ENCODE results near the gene UHRF2. TPM values are rescaled to one million over a fixed set of nuclear protein-coding genes. Genes with fewer than 3 reads are reported as not detected.

The UHRF2 gene
- total RNA-seq, 2 donors from 2014 or later = 56.9 to 76.0 TPM

DNA sequence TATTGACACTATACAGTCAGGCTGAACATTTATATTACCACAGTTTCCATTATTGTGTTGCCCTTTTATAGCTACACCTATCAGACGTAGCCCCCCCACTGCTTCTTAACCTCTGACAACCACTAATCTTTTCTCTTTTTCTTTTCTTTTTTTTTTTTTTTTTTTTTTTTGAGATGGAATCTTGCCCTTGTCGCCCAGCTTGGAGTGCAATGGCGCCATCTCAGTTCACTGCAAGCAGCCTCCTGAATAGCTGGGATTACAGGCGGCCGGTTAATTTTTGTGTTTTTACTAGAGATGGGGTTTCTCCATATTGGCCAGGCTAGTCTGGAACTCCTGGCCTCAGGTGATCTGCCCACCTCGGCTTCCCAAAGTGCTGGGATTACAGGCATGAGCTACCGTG lies 75.4 kb downstream of the UHRF2 start:
- ATAC-seq (ENCODE audit: insufficient number of reproducible peaks, low FRiP score, low read depth) (no peak), DNase-seq (ENCODE audit: low spot score) (no peak)
- no peaks in the 10 kb centered on the region for H3K27me3 ChIP-seq (replicated peaks; ENCODE audit: insufficient read depth)
- H3K4me3 ChIP-seq = no peak overlapping the region
- H3K27ac ChIP-seq = no peak overlapping the region
- H3K4me1 ChIP-seq (ENCODE audit: control insufficient read depth in 1 of 2, low read depth in 2 of 2) = no peaks in the 10 kb centered on the region
- peaks cover 5% of the 10 kb centered on the region for H3K36me3 ChIP-seq
- TF ChIP-seq CTCF (IDR thresholded peaks at IDR 0.05) = no peak
- no peaks in the 10 kb centered on the region for H3K9me3 ChIP-seq

DNA sequence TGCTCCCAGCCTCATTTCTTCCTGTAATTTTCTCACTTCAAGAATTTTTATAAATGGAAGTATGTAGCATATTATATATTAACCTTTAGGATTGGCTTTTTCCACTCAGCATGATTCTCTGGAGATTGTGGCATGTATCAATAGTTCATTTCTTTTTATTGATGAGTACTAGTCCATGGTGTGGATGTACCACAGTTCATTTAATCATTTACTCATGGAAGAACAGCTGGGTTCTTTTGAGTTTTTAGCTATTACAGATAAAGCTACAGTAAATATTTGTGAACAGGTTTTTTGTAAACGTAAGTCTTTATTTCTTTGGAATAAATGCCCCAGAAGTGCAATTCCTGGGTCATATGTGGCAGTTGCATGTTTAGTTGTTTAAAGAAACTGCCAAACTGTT lies 76.1 kb downstream of the UHRF2 start:
- H3K4me1 ChIP-seq (ENCODE audit: control insufficient read depth in 1 of 2, low read depth in 2 of 2) = no peaks in the 10 kb centered on the region
- H3K9me3 ChIP-seq = no peaks in the 10 kb centered on the region
- no peak for TF ChIP-seq CTCF (IDR thresholded peaks at IDR 0.05)
- no peak overlapping the region for H3K27ac ChIP-seq
- H3K4me3 ChIP-seq = no peak overlapping the region
- no peak for DNase-seq (ENCODE audit: low spot score)
- peaks cover 5% of the 10 kb centered on the region for H3K36me3 ChIP-seq
- no peak for ATAC-seq (ENCODE audit: insufficient number of reproducible peaks, low FRiP score, low read depth)
- no peaks in the 10 kb centered on the region for H3K27me3 ChIP-seq (replicated peaks; ENCODE audit: insufficient read depth)

DNA sequence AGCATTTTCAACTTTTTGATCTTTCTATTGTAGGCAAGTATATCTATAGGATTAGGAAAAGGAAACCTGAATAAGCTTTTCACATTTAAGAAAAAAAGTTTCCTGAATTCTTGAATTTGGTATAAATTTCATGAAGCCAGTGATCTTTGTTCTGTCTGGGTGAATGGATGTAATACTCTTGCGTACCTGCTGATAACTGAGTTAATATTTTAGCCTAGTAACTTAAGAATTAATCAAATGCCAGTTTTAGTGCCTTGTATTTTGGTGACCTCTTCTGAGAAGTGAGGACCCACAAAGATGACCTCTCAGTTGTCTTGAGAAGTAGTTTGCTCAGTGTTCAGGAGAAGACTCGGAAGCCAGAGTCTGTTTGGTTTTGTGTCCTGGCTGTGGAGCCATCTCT lies 77.9 kb downstream of the UHRF2 start:
- Histone ChIP-seq H3K36me3 (peaks cover 5% of the 10 kb centered on the region), H3K9me3 (no peaks in the 10 kb centered on the region), H3K4me1 (ENCODE audit: control insufficient read depth in 1 of 2, low read depth in 2 of 2) (no peaks in the 10 kb centered on the region), H3K4me3 (no peak overlapping the region), H3K27me3 (replicated peaks; ENCODE audit: insufficient read depth) (no peaks in the 10 kb centered on the region), H3K27ac (no peak overlapping the region)
- ATAC-seq (ENCODE audit: insufficient number of reproducible peaks, low FRiP score, low read depth) = no peak
- no peak for DNase-seq (ENCODE audit: low spot score)
- no peak for TF ChIP-seq CTCF (IDR thresholded peaks at IDR 0.05)

DNA sequence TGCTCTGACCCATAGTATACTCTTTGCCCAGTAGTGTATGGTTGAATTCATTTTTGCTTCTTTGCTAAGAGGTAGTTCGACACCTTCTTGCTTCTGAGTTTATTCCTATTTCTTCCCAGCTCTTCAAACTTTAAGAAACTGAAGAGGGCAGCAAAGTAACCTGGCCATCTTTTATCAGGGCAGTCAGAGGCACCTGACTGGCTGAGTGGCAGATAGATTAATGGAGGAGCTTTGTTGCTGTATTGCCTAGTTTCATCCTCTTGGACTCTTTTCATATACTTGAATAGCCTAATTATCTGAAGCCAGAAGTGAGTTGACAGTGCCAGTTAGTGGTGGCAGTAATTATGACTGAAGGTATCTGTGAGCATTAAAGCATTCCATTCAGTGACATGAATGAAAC lies 82.5 kb downstream of the UHRF2 start:
- Histone ChIP-seq H3K27me3 (replicated peaks; ENCODE audit: insufficient read depth) (no peaks in the 10 kb centered on the region), H3K36me3 (peaks cover 22% of the 10 kb centered on the region), H3K9me3 (no peaks in the 10 kb centered on the region), H3K4me1 (ENCODE audit: control insufficient read depth in 1 of 2, low read depth in 2 of 2) (no peaks in the 10 kb centered on the region), H3K27ac (no peak overlapping the region), H3K4me3 (no peak overlapping the region)
- no peak for DNase-seq (ENCODE audit: low spot score)
- TF ChIP-seq CTCF (IDR thresholded peaks at IDR 0.05) = no peak
- ATAC-seq (ENCODE audit: insufficient number of reproducible peaks, low FRiP score, low read depth) = no peak

DNA sequence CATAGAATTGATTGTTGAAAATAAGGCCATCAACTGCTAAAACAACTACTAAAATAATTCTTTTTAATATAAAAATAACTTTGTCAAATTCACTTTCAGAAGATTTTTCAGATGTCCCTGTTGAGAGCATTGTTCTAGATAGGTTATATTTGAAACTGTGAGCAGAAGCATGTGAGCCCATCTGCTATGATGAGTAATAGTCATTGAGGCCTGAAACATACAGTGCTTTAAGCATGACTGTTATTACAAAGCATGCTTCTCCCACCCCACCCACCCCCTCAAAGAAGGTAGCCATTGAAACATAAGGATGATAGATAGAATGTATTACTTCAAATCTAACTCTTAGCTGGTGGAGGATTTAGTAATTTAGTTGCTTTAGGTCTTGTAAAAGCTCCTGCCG lies 86.0 kb downstream of the UHRF2 start:
- no peak for TF ChIP-seq CTCF (IDR thresholded peaks at IDR 0.05)
- Histone ChIP-seq H3K9me3 (no peaks in the 10 kb centered on the region), H3K4me3 (no peak overlapping the region), H3K36me3 (peaks cover 25% of the 10 kb centered on the region), H3K4me1 (ENCODE audit: control insufficient read depth in 1 of 2, low read depth in 2 of 2) (no peaks in the 10 kb centered on the region), H3K27me3 (replicated peaks; ENCODE audit: insufficient read depth) (no peaks in the 10 kb centered on the region), H3K27ac (no peak overlapping the region)
- DNase-seq (ENCODE audit: low spot score) (no peak), ATAC-seq (ENCODE audit: insufficient number of reproducible peaks, low FRiP score, low read depth) (no peak)
